B cell (primary cell): ENCODE data around the gene IFT43.

Experiments
- EZH2 ChIP-seq: IDR thresholded peaks from 2 replicates; pipeline ENCODE4 v1.6.1; 2012; ENCODE audit warnings: borderline replicate concordance, low read depth, mild to moderate bottlenecking, moderate library complexity, low read length; ENCODE audit not compliant: insufficient read depth, poor library complexity, severe bottlenecking
- TF ChIP-seq, protein P1 (sequence below): fragments of 200-600 bp; IDR thresholded peaks from one replicate; pipeline ENCODE4 v1.8.0; 2022; ENCODE audit warnings: antibody characterized with exemption, mild to moderate bottlenecking

DNA sequence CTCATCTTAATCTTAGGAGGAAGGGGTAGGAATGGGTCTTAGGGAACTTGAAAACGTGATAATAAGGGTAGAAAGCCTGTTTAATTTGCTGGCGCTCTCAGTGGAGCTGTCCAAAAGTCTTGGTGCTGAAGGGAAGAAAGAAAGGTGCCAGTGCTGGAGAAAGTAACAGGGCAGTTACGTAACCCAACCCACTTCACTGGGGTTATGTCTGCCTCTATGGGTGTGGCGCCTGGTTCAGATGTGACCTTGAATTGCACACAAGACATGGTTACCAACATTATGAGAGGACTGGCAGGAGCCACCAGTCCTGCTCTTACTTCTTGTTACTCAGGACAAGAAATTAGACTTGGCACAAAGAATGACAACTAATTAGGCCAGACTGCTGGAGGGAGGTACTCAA is 147.5 kb downstream of the IFT43 start:
- TF ChIP-seq, protein P1, sequence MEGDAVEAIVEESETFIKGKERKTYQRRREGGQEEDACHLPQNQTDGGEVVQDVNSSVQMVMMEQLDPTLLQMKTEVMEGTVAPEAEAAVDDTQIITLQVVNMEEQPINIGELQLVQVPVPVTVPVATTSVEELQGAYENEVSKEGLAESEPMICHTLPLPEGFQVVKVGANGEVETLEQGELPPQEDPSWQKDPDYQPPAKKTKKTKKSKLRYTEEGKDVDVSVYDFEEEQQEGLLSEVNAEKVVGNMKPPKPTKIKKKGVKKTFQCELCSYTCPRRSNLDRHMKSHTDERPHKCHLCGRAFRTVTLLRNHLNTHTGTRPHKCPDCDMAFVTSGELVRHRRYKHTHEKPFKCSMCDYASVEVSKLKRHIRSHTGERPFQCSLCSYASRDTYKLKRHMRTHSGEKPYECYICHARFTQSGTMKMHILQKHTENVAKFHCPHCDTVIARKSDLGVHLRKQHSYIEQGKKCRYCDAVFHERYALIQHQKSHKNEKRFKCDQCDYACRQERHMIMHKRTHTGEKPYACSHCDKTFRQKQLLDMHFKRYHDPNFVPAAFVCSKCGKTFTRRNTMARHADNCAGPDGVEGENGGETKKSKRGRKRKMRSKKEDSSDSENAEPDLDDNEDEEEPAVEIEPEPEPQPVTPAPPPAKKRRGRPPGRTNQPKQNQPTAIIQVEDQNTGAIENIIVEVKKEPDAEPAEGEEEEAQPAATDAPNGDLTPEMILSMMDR, result no peak
- TF ChIP-seq EZH2, result no peak
